SK-N-DZ (cell line): ENCODE data around the gene RGS3.
A peak's percentile ranks its signal among the peaks of the same experiment; 100 is the strongest.

Source experiments
- DNase-seq: peaks from one replicate; pipeline ENCODE4 v3.0.0-alpha.2; 2015; ENCODE audit warnings: low spot score

Gene RGS3

GRCh38 chr9:113600023-113600823 lies 136.7 kb downstream of the RGS3 start:
- DNase-seq: no peak

GRCh38 chr9:113600871-113601614 lies 137.5 kb downstream of the RGS3 start:
- DNase-seq: no peak

- no peak for DNase-seq
Observed at GRCh38 chr9:113601656-113602055, 138.1 kb downstream of the RGS3 start.

GRCh38 chr9:113602126-113603047 lies 138.9 kb downstream of the RGS3 start:
- DNase-seq: peak; percentile 55

- no peak for DNase-seq
Observed at GRCh38 chr9:113603048-113603375, 139.5 kb downstream of the RGS3 start.

GRCh38 chr9:113603773-113604172 lies 140.2 kb downstream of the RGS3 start:
- no peak for DNase-seq

- DNase-seq: no peak
Observed at GRCh38 chr9:113604393-113604792, 140.9 kb downstream of the RGS3 start.

GRCh38 chr9:113606510-113606909 lies 143.0 kb downstream of the RGS3 start:
- DNase-seq: no peak

GRCh38 chr9:113608082-113608685 lies 144.7 kb downstream of the RGS3 start:
- no peak for DNase-seq

- no peak for DNase-seq
Observed at GRCh38 chr9:113609562-113610318, 146.2 kb downstream of the RGS3 start.

GRCh38 chr9:113611461-113612215 lies 148.1 kb downstream of the RGS3 start:
- DNase-seq: no peak

- DNase-seq: no peak
Observed at GRCh38 chr9:113612216-113612747, 148.8 kb downstream of the RGS3 start.

- DNase-seq: no peak
Observed at GRCh38 chr9:113612828-113613227, 149.3 kb downstream of the RGS3 start.

- DNase-seq: no peak
Observed at GRCh38 chr9:113613815-113614413, 150.4 kb downstream of the RGS3 start.

- DNase-seq: no peak
Observed at GRCh38 chr9:113614843-113615648, 151.5 kb downstream of the RGS3 start.

- DNase-seq: no peak
Observed at GRCh38 chr9:113616116-113616515, 152.6 kb downstream of the RGS3 start.

GRCh38 chr9:113616621-113617496 lies 153.3 kb downstream of the RGS3 start:
- no peak for DNase-seq

GRCh38 chr9:113617550-113617949 lies 154.0 kb downstream of the RGS3 start:
- no peak for DNase-seq
